Sigmoid colon (tissue), 7 donors: ENCODE measurements around the gene ALDOB. TPM values are rescaled to one million over a fixed set of nuclear protein-coding genes. Genes with fewer than 3 reads are reported as not detected.

Source experiments
- DNase-seq: peaks from one replicate; pipeline ENCODE4 v3.0.0-alpha.2; 2019
- H3K27ac ChIP-seq, 4 donors: fragments of 200-600 bp; sonication (generic); one replicate each; pipeline ENCODE4 v1.5.1; 2016 to 2019; ENCODE audit warnings: mild to moderate bottlenecking in 1 of 4
- H3K27me3 ChIP-seq, 3 donors: fragments of 200-600 bp; sonication (generic); one replicate each; pipeline ENCODE4 v1.5.1; 2019; ENCODE audit warnings: mild to moderate bottlenecking in 1 of 3
- H3K36me3 ChIP-seq, 4 donors: fragments of 200-600 bp; sonication (generic); one replicate each; pipeline ENCODE4 v1.5.1; 2016 to 2019
- H3K4me1 ChIP-seq, 4 donors: fragments of 200-600 bp; sonication (generic); one replicate each; pipeline ENCODE4 v1.5.1; 2017 to 2019
- H3K4me3 ChIP-seq, 4 donors: fragments of 200-600 bp; sonication (generic); one replicate each; pipeline ENCODE4 v1.5.1; 2017 to 2019; ENCODE audit warnings: mild to moderate bottlenecking in 2 of 4, moderate library complexity in 1 of 4
- H3K9me3 ChIP-seq, 4 donors: fragments of 200-600 bp in 3 of 4; sonication (generic) in 3 of 4; one replicate each; pipeline versions ENCODE4 v1.5.1 to v1.6.1; 2013 to 2019
- EP300 ChIP-seq, 4 donors: sonication (generic); formaldehyde crosslinking; IDR thresholded peaks; one replicate each; pipeline ENCODE4 v1.6.1; 2017; ENCODE audit warnings: antibody characterized with exemption in 4 of 4
- POLR2A ChIP-seq, 2 donors: fragments of 450-650 bp; IDR thresholded peaks; one replicate each; pipeline ENCODE4 v1.6.1; 2016; ENCODE audit warnings: antibody characterized with exemption in 2 of 2, mild to moderate bottlenecking in 2 of 2, moderate library complexity in 2 of 2
- POLR2AphosphoS5 ChIP-seq, 4 donors: sonication (generic); formaldehyde crosslinking; IDR thresholded peaks; one replicate each; pipeline ENCODE4 v1.6.1; 2017; ENCODE audit warnings: antibody characterized with exemption in 4 of 4
- WGBS, 2 donors: extraction: QIAGEN DNeasy Blood & Tissue Kit; methylation state at CpG; one replicate each; pipeline ENCODE4 v1.1.7; 2013; 5-methylcytosine and 5-hydroxymethylcytosine counted together
- intact Hi-C: fragments of 100-400 bp; cut with DNase I; formaldehyde crosslinking; loops from one replicate; pipeline ENCODE4 v1.15.1; 2023
- polyA plus RNA-seq, 3 donors: library from polyadenylated mRNA; stranded (reverse); fragments of 200-250 nt; gene quantifications; one replicate each; pipeline ENCODE4 v1.2.3, GENCODE V29; 2013
- total RNA-seq, 4 donors: library from RNA; depleted of rRNA; stranded (reverse); fragments of >200 nt; gene quantifications; one replicate each; pipeline ENCODE4 v1.1.0, GENCODE V29; 2016
- TF ChIP-seq, protein P1 (sequence below), 4 experiments: fragments of 450-650 bp in 3 of 4; fragments of 200-600 bp in 1 of 4; IDR thresholded peaks; one replicate each; pipeline ENCODE4 v1.5.1; 2016 to 2019; ENCODE audit warnings: antibody characterized with exemption in 4 of 4, mild to moderate bottlenecking in 3 of 4, moderate library complexity in 2 of 4
- donor health status: healthy with polysubstance abuse.
- donor health status: Bipolar disorder and iron deficiency.
- donor health status: healthy.

The ALDOB gene
- total and polyA plus RNA-seq, 7 donors = 0.82 to 40.5 (median 1.1) TPM; not detected in 2

DNA sequence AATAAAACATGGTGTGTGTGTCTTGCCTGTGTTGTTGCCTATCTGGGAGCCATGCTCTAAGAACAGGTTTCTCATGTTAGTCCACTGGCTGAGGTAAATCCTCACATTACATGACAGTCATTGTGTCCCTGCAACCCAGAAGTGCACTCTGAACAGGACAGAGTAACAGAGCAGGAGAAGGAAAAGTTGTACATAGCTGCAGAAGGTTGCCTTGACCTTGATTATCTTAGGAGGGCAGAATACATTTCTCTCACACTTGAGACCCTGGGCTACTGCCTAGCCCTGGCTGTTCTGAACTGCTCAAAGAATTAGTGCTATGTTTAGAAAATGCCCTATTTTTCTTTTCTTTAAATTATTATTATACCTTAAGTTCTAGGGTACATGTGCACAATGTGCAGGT is 20.0 kb downstream of the ALDOB start:
- Histone ChIP-seq H3K4me3 (no peak overlapping the region), H3K27ac (no peak overlapping the region), H3K36me3 (peaks cover 0 to 9% (median 0%) of the 10 kb centered on the region in 4 donors), H3K9me3 (peaks cover 11 to 62% (median 26%) of the 10 kb centered on the region in 4 donors), H3K4me1 (no peaks in the 10 kb centered on the region), H3K27me3 (no peaks in the 10 kb centered on the region)
- TF ChIP-seq, protein P1, sequence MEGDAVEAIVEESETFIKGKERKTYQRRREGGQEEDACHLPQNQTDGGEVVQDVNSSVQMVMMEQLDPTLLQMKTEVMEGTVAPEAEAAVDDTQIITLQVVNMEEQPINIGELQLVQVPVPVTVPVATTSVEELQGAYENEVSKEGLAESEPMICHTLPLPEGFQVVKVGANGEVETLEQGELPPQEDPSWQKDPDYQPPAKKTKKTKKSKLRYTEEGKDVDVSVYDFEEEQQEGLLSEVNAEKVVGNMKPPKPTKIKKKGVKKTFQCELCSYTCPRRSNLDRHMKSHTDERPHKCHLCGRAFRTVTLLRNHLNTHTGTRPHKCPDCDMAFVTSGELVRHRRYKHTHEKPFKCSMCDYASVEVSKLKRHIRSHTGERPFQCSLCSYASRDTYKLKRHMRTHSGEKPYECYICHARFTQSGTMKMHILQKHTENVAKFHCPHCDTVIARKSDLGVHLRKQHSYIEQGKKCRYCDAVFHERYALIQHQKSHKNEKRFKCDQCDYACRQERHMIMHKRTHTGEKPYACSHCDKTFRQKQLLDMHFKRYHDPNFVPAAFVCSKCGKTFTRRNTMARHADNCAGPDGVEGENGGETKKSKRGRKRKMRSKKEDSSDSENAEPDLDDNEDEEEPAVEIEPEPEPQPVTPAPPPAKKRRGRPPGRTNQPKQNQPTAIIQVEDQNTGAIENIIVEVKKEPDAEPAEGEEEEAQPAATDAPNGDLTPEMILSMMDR (IDR thresholded peaks at IDR 0.05) = no peak
- TF ChIP-seq EP300 (IDR thresholded peaks at IDR 0.05) (no peak), POLR2AphosphoS5 (IDR thresholded peaks at IDR 0.05) (no peak), POLR2A (IDR thresholded peaks at IDR 0.05) (no peak)
- intact Hi-C loops = no loop called here
- no peak for DNase-seq

DNA sequence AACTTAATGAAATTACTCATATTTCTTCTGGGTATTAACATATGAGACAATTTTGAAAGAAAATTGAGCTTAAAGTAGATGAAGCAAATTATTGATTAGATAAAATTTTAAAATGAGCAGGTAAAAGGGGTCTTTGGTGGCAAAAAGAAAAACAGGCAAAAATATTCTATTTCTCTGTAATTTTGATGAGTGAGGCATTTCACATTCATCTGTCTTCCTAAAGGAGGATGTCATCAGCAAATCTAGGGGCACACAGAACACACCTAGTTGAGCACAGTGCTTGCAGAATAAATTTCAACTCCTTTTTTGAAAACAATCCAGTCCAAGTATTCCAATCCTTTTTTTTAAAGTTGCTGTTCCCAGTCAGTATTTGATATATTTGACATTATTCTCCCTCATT is 20.7 kb downstream of the ALDOB start:
- intact Hi-C loops = no loop called here
- Histone ChIP-seq H3K27ac (no peak overlapping the region), H3K36me3 (peaks cover 0 to 9% (median 2%) of the 10 kb centered on the region in 4 donors), H3K4me1 (no peaks in the 10 kb centered on the region), H3K4me3 (no peak overlapping the region), H3K27me3 (no peaks in the 10 kb centered on the region), H3K9me3 (peaks cover 11 to 70% (median 33%) of the 10 kb centered on the region in 4 donors)
- DNase-seq = no peak
- TF ChIP-seq EP300 (IDR thresholded peaks at IDR 0.05) (no peak), POLR2A (IDR thresholded peaks at IDR 0.05) (no peak), POLR2AphosphoS5 (IDR thresholded peaks at IDR 0.05) (no peak)
- TF ChIP-seq, protein P1 (IDR thresholded peaks at IDR 0.05) = no peak

DNA sequence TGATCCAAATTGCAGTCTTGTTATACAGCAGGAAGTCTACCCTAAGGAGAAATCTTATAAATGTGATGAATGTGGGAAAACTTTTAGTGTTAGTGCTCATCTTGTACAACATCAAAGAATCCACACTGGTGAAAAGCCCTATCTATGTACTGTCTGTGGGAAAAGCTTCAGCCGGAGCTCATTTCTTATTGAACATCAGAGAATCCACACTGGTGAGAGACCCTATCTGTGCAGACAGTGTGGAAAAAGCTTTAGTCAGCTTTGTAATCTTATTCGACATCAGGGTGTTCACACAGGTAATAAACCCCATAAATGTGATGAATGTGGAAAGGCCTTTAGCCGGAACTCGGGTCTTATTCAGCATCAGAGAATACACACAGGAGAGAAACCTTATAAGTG is 26.5 kb downstream of the ALDOB start:
- Histone ChIP-seq H3K27ac (no peak overlapping the region), H3K36me3 (peaks cover 35 to 61% (median 56%) of the 10 kb centered on the region in 4 donors), H3K4me1 (no peaks in the 10 kb centered on the region), H3K9me3 (peaks cover 38 to 88% (median 64%) of the 10 kb centered on the region in 4 donors), H3K27me3 (no peaks in the 10 kb centered on the region), H3K4me3 (no peak overlapping the region)
- no peak for TF ChIP-seq POLR2A (IDR thresholded peaks at IDR 0.05)
- TF ChIP-seq EP300 (IDR thresholded peaks at IDR 0.05) = no peak
- no peak for TF ChIP-seq POLR2AphosphoS5 (IDR thresholded peaks at IDR 0.05)
- TF ChIP-seq, protein P1 (IDR thresholded peaks at IDR 0.05) = no peak
- intact Hi-C loops = no loop called here
- 98 to 100% methylated on average over 4 of the region's 4 CpGs for WGBS, 2 donors
- no peak for DNase-seq

DNA sequence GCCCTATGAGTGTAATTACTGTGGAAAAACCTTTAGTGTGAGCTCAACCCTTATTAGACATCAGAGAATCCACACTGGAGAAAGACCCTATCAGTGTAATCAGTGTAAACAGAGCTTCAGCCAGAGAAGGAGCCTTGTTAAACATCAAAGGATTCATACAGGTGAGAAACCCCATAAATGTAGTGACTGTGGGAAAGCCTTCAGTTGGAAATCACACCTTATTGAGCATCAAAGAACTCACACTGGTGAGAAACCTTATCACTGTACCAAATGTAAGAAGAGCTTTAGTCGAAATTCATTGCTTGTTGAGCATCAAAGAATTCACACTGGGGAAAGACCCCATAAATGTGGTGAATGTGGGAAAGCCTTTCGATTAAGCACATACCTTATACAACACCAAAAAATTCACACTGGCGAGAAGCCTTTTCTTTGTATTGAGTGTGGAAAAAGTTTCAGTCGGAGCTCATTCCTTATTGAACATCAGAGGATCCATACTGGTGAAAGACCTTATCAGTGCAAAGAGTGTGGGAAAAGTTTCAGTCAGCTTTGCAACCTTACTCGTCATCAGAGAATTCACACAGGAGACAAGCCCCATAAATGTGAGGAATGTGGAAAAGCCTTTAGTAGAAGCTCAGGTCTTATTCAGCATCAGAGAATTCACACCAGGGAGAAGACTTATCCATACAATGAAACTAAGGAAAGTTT is 27.0 kb downstream of the ALDOB start:
- no peak for DNase-seq
- Histone ChIP-seq H3K27ac (no peak overlapping the region), H3K36me3 (peaks cover 41 to 67% (median 62%) of the 10 kb centered on the region in 4 donors), H3K4me3 (no peak overlapping the region), H3K9me3 (peaks cover 38 to 89% (median 60%) of the 10 kb centered on the region in 4 donors), H3K4me1 (no peaks in the 10 kb centered on the region), H3K27me3 (no peaks in the 10 kb centered on the region)
- intact Hi-C loops = no loop called here
- TF ChIP-seq, protein P1 (IDR thresholded peaks at IDR 0.05) = no peak
- TF ChIP-seq POLR2A (IDR thresholded peaks at IDR 0.05) = no peak
- no peak for TF ChIP-seq POLR2AphosphoS5 (IDR thresholded peaks at IDR 0.05)
- no peak for TF ChIP-seq EP300 (IDR thresholded peaks at IDR 0.05)
- WGBS, 2 donors = 97 to 99% methylated on average over 5 of the region's 5 CpGs
